ENCODE measurements around the gene PNPLA3.

DNA sequence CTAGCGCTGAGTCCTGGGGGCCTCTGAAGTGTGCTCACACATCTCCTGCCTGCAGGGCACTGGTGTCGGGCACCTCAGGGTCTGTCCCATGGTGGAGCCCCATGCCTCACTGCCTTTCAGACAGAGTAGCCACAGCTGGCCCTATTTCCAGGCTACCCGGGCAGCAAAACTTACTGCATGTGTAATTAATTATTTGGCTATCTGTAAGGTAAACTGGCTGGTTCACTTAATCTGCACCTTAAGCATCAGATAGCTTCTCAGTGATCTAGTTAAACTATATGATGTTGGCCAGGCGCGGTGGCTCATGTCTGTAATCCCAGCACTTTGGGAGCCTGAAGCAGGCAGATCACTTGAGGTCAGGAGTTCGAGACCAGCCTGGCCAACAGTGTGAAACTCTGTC, 5.3 kb downstream of the PNPLA3 start:
- TF ChIP-seq CTCF (IDR thresholded peaks at IDR 0.05; ENCODE audit: insufficient read depth, low read length) (no peak), REST (IDR thresholded peaks at IDR 0.05; ENCODE audit: insufficient replicate concordance, low read depth) (no peak), POLR2AphosphoS5 (IDR thresholded peaks at IDR 0.05; ENCODE audit: low read depth) (no peak)
